Loucy (cell line): ENCODE measurements around the gene OR1E2.

Source experiments
- EZH2phosphoT487 ChIP-seq: fragments of 200-600 bp; IDR thresholded peaks from 2 replicates; pipeline ENCODE4 v1.6.1; 2018; ENCODE audit warnings: antibody characterized with exemption, mild to moderate bottlenecking, moderate library complexity, borderline replicate concordance
- TF ChIP-seq, protein P1 (sequence below): fragments of 200-600 bp; sonication (generic); conservative IDR thresholded peaks from 2 replicates; pipeline ENCODE4 v1.5.1; 2014; ENCODE audit warnings: mild to moderate bottlenecking, antibody characterized with exemption, low read length

- TF ChIP-seq, protein P1, sequence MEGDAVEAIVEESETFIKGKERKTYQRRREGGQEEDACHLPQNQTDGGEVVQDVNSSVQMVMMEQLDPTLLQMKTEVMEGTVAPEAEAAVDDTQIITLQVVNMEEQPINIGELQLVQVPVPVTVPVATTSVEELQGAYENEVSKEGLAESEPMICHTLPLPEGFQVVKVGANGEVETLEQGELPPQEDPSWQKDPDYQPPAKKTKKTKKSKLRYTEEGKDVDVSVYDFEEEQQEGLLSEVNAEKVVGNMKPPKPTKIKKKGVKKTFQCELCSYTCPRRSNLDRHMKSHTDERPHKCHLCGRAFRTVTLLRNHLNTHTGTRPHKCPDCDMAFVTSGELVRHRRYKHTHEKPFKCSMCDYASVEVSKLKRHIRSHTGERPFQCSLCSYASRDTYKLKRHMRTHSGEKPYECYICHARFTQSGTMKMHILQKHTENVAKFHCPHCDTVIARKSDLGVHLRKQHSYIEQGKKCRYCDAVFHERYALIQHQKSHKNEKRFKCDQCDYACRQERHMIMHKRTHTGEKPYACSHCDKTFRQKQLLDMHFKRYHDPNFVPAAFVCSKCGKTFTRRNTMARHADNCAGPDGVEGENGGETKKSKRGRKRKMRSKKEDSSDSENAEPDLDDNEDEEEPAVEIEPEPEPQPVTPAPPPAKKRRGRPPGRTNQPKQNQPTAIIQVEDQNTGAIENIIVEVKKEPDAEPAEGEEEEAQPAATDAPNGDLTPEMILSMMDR = no peak
- TF ChIP-seq EZH2phosphoT487 = no peak
Observed at GRCh38 chr17:3418222-3418621, 15.4 kb downstream of the OR1E2 start.
